Raji (cell line): ENCODE data around the gene SORBS2.

ENCODE experiments used
- POLR2A ChIP-seq: IDR thresholded peaks from 2 replicates; pipeline ENCODE4 v1.6.1; 2011; ENCODE audit warnings: low read depth, low read length, control low read depth; ENCODE audit not compliant: insufficient read depth

SORBS2 gene

GRCh38 chr4:185549095-185549639, 262.8 kb downstream of the SORBS2 start:
- TF ChIP-seq POLR2A = no peak

- no peak for TF ChIP-seq POLR2A
These were observed 263.4 kb downstream of the SORBS2 start for GRCh38 chr4:185548587-185548986.

DNA sequence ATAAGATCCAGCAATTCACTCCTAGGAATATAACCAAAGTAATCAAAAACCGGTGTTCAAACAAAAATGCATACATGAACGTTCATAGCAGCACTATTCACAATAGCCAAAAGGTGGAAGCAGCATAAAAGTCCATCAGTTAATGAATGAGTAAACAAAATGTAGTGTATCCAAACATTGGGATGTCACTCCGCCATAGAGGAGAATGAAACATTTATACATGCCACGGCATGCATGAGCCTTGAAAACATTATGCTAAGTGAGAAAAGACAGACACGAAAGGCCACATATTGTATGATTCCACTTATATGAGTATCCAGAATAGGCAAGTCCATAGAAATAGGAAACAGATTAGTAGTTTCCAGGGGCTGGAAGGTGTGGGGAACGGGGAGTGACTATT, 265.7 kb downstream of the SORBS2 start:
- no peak for TF ChIP-seq POLR2A

- no peak for TF ChIP-seq POLR2A
These were observed 269.2 kb downstream of the SORBS2 start for GRCh38 chr4:185542626-185543315.

DNA sequence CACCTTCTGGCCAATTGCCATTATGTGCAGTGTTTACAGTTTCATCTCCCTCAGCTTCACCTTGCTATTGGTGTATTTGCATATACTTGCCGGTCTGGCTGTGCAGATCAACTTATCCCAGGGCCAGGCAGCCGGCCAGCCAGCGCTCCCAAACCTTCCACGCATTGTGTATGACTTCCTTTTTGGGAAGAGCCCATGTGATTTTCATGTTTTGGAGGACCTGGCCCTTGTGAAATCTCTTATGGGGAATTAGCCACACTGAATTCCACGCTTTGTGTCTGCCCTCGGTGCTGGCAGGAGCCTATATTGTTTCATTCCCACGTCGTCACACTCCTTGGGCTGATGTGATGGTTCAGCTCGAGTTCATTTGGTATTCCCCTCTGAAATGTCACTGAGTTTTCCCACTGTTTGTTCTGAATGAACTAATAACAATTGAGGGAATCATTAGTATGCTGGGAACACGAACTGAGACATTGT, 270.7 kb downstream of the SORBS2 start:
- no peak for TF ChIP-seq POLR2A

DNA sequence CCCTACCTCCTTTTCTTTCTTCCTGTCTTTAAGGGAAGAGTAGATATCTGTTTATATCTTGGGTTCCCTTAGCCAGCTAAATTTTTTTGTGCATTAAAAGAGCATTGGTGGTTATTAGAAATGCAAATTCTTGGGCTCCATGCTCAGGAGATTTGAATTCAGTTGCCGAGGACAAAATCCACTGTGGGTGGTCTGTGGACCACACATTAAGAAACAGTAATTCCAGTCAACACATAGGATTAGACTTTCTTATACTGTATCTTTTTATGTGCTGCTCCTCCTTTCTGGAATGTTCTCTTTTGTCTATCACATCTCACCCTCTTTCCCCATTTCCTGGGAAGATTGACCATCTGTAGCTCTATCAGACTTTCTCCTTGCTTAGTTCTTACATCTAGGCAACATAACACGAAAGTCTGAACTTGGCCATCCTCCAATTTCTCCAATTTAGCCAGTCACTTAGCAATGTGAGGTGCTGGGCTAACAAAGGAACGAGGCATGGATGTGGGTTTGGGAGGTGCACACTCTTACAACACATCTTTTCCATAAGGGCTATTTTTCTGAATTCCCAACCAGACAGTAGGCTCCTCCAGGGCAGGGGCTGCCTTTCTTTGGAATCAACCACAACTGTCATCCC, 271.4 kb downstream of the SORBS2 start:
- no peak for TF ChIP-seq POLR2A

- no peak for TF ChIP-seq POLR2A
These were observed 272.0 kb downstream of the SORBS2 start for GRCh38 chr4:185540040-185540439.

GRCh38 chr4:185538806-185539205, 273.2 kb downstream of the SORBS2 start:
- TF ChIP-seq POLR2A = no peak

GRCh38 chr4:185536411-185536709, 275.6 kb downstream of the SORBS2 start:
- TF ChIP-seq POLR2A = no peak

- TF ChIP-seq POLR2A = no peak
These were observed 276.2 kb downstream of the SORBS2 start for GRCh38 chr4:185535612-185536410.
